NB4 (cell line): ENCODE data around the gene GRIK3.

ENCODE experiments used
- DNase-seq: peaks from one replicate; pipeline ENCODE4 v3.0.0; 2010; ENCODE audit warnings: low read depth
- H3K4me3 ChIP-seq: one replicate; pipeline ENCODE4 v1.5.1; 2011; ENCODE audit warnings: mild to moderate bottlenecking, low read depth, low read length, moderate library complexity
- MYC ChIP-seq: IDR thresholded peaks from 2 replicates; pipeline ENCODE4 v1.6.1; 2011; ENCODE audit warnings: low read depth, low read length
- POLR2A ChIP-seq: IDR thresholded peaks from 2 replicates; pipeline ENCODE4 v1.6.1; 2011; ENCODE audit warnings: mild to moderate bottlenecking; ENCODE audit not compliant: insufficient read length; ENCODE audit errors: extremely low read depth
- TF ChIP-seq, protein P1 (sequence below): IDR thresholded peaks from one replicate; pipeline ENCODE4 v1.5.1; 2012; ENCODE audit warnings: low read depth, low read length
- TF ChIP-seq, protein P2 (sequence below): IDR thresholded peaks from 2 replicates; pipeline ENCODE4 v1.6.1; 2011; ENCODE audit warnings: low read depth, low read length

Gene GRIK3

DNA sequence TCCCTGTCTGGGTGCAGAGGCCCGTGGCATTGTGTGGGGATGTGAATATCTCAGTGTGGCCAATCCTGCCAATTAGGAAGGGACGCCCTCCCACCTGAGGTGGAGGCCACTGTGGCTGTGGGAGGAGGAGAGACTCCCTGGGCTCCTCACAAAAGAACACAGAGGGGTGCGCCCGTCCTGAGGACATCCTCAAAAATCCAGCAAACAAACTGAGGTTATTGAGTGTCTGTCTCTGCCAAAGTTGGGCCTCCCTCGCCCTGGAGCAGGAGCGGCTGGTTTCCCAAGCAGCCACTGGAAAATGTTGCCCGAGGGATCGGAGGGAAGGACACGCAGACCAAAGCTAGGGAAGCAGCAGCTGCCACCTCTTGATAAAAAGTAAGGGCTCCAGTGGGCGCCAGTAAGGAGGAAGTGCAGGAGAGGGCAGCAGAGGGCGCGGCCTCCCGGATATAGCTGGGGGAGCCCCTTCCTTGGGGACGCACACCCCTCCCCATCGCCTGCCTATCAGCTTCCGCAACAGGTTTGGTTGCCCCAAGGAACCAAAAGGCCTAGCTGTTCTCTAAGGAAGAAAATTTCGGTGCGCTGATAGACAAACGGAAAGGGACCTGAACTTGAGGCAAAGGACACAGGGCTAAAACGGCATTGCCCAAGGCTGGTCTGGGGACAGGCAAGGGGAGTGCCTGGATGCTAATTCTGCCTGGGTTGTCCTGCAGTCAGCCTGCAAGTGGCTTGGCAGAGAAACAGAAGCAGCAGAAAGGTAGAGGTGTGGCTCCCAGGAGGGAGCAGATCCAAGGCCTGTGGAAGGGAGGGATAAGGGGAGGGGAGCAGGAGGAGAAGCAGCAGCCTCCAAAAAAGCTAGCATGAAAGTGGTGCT, 1.7 kb upstream of the GRIK3 start:
- no peak overlapping the region for H3K4me3 ChIP-seq
- DNase-seq = peak; percentile 72
- TF ChIP-seq, protein P1, sequence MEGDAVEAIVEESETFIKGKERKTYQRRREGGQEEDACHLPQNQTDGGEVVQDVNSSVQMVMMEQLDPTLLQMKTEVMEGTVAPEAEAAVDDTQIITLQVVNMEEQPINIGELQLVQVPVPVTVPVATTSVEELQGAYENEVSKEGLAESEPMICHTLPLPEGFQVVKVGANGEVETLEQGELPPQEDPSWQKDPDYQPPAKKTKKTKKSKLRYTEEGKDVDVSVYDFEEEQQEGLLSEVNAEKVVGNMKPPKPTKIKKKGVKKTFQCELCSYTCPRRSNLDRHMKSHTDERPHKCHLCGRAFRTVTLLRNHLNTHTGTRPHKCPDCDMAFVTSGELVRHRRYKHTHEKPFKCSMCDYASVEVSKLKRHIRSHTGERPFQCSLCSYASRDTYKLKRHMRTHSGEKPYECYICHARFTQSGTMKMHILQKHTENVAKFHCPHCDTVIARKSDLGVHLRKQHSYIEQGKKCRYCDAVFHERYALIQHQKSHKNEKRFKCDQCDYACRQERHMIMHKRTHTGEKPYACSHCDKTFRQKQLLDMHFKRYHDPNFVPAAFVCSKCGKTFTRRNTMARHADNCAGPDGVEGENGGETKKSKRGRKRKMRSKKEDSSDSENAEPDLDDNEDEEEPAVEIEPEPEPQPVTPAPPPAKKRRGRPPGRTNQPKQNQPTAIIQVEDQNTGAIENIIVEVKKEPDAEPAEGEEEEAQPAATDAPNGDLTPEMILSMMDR = peak; percentile 25
- no peak for TF ChIP-seq MYC
- TF ChIP-seq, protein P2, sequence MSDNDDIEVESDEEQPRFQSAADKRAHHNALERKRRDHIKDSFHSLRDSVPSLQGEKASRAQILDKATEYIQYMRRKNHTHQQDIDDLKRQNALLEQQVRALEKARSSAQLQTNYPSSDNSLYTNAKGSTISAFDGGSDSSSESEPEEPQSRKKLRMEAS = no peak
- no peak for TF ChIP-seq POLR2A

DNA sequence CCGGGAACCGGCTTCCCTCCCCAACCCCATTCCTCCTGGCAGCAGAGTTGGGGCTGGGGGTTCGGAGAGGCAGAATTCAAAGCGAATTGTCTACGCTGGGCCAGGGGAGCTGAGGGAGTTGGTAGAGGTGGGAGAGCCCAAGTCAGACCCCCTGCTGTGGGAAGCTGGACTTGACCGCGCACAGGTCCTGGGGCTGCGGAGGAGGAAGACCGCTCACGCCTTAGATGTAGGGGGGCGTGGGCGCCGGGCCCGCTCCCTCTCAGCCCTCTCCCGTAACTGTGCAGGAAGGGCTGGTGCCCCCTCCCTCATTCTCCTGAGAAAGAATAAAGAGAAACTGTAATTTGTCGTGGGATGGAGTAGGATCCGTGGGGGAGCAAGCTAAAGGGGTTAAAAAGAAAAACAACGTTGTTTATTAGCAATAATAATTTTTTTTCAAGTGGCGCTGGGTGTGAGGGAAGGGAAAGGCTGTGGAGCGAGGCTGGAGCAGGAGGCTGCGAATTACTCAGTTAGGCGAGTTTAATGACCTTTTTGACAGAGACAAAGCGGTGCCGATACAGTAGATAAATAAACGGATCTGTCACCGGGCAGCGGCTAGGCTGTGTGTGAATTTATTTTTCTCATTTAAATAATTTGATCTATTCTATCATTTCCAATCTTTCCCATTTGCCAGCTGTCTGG, 838 bp upstream of the GRIK3 start:
- no peak overlapping the region for H3K4me3 ChIP-seq
- DNase-seq = no peak
- no peak for TF ChIP-seq MYC
- TF ChIP-seq, protein P2 = no peak
- TF ChIP-seq, protein P1 = no peak
- no peak for TF ChIP-seq POLR2A

DNA sequence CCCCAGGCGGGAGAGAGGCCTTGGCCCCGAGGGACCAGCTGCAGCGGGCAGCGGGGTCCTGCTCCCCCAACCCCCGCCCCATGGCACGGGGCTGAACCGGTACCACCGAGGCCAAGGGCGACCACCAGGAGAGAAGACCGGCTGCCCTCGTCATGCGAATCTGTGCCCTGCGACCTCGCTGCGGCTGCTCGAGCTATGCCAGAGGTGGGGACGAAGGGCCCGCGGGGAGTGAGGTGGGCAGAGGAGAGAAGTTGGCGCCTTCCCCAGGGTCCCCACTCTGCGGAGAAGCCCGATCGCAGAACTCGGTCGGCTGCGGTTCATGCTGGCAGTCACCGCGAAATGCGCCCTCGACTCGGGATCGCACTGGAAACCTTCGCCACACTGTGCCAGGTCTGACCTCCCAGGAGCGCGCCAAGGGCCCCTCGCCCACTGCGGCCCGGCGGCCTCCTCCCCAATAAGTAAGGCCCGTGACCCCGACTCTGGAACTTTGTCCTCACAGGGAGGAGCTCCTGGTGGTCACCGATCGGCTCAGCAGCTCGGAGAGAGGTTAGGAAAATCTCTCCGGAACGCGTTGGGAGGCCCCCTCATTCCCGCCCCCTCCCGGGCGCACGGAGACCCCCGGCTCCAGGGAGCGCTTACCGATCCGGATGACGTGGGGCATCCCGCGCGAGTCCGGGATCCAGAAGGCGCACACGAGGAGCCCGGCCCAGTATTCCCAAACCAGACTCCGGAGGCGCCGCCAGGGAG, 787 bp downstream of the GRIK3 start:
- DNase-seq = no peak

DNA sequence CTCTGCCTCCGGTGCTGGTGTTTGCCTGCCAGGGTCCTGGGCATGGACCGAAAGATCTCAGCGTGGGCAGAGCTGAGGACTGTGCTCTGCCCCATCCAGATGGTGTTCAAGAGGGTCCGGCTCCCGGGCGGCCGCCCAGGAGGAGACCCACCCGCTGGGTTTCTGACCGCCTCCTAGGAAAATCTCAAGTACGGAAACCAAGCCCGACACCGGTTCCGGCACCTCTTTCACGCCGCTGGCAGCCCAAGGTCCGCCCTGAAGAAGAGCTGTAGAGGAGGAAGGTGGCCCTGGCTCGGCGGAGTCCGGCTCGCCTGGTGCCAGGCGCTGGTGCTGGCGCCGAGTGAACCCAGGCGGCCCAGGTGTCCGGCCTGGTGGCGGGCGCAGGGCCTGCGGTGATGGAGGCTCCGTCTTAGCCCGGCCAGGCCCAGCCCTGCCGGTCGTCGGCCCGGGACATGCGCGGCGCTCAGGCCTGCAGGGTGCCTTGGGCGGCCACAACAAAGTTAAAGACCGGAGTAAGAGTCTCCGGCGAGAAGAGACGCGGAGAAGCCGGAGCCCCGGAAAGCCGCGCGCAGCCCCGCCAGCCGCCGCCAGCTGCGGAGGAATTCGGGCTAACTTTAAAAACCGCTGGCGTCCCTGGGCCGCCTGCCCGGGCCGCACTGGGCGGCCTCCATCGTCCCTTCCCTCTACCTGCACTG, 1.5 kb downstream of the GRIK3 start:
- H3K4me3 ChIP-seq = no peak overlapping the region
- TF ChIP-seq MYC (no peak), POLR2A (no peak)
- TF ChIP-seq, protein P1 = no peak
- TF ChIP-seq, protein P2 = no peak

More for the DNA sequence above, 787 bp downstream of the GRIK3 start:
- TF ChIP-seq, protein P2 = no peak
- TF ChIP-seq, protein P1 = no peak
- no peak for TF ChIP-seq MYC
- TF ChIP-seq POLR2A = no peak
- H3K4me3 ChIP-seq = no peak overlapping the region

DNA sequence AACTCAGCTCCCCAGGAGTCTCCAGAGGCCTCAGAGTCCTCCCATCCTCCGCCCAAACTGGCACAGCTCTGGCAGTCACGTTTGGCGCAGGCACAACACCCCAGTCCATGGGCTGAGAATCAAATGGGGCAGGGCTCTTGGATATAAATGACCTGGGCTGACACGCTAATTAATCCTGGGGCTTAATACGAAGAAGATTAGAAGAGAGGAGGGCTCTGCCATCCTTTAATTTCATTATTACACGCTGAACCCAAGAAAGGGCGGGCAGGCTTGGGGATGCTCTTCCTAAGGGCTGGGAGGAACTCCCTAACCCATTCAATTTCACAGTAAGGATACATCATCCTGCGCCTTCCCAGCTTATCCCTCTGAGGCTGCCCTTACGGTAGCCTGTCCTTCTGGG, 2.4 kb downstream of the GRIK3 start:
- H3K4me3 ChIP-seq = no peak overlapping the region
- no peak for DNase-seq
- TF ChIP-seq MYC = no peak
- TF ChIP-seq, protein P1 = no peak
- TF ChIP-seq, protein P2 = no peak
- TF ChIP-seq POLR2A = no peak

More for the DNA sequence above, 1.5 kb downstream of the GRIK3 start:
- DNase-seq = no peak
